GM21723 (cell line): ENCODE results near the gene DHRS7C.

Experiments used
- ATAC-seq: cut with Tn5 transposase; IDR thresholded peaks from one replicate; pipeline ENCODE4 v1.9.1; 2021; ENCODE audit warnings: mild to moderate bottlenecking, moderate library complexity; ENCODE audit not compliant: unreplicated experiment

Gene DHRS7C

DNA sequence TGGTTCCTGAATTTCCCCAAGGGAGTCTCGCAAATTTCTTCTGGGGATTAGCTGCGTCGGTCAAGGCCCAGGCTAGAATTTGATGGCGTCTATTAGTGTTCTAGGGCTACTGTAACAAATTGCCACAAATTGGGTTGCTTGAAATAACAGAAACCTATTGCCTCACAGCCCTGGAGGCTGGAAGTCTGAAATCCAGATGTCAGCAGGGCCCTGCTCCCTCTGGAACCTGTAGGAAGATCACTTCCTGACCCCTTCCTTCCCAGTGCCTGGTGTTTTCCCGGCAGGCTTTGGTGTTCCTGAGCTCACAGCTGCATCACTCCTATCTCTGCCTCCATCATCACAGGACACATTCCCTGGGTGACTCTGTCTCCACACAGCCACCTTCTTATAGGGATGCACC lies 24.4 kb downstream of the DHRS7C start:
- ATAC-seq = no peak

DNA sequence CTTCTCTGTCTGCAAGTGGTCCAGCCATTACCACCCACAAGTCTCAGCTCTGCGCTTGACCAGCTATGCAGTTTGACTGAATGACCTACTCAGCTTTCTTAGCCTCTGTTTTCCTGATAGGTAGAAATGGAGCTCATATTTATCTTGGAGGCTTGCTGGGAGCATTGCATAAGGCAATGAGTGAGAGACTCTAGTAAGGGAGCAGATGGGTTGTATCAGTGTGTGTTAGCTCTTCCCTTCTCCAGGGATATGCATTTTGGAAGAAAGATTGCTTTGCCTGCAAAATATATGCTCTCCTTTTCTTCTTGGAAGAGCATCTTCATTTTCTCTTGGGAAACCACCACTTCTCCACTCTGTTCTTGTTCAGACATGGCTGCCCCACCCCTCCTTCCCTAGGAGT lies 26.1 kb downstream of the DHRS7C start:
- ATAC-seq = no peak

DNA sequence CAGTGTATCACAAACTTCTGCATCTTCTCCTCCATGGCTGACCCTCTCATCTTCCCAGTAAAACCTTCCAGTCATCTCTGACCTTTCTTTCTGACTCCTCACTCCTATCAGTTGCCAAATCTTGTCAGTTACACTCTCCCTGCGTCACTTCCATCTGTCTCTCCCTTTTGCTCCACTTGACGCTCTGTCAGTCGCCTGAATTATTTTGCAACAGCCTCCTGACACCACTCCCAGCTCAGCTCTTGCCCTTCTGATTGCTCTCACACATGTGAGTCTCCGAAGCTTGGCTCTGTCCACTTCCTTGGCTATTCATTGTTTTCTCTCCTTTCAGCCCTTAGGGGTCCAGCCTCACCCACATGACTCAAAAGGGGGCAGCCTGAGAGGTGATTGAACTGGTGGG lies 27.7 kb downstream of the DHRS7C start:
- no peak for ATAC-seq

DNA sequence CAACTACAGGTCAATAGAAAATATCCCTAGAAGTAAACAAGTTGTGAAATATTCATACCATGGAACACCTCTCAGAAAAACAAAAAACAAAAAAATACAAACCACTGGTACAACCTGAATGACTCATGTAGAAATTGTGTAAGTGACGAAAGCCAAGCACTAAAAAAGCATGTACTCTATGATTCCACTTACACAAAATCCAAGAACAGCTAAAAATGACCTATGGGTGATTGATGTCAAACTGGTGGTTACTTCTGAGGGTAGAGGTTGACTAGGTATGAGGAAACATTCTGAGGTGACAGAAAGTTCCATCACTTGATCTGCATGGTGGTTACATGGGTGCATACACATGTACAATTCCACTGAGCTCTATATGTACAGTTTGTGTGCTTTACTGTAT lies 31.1 kb downstream of the DHRS7C start:
- no peak for ATAC-seq

DNA sequence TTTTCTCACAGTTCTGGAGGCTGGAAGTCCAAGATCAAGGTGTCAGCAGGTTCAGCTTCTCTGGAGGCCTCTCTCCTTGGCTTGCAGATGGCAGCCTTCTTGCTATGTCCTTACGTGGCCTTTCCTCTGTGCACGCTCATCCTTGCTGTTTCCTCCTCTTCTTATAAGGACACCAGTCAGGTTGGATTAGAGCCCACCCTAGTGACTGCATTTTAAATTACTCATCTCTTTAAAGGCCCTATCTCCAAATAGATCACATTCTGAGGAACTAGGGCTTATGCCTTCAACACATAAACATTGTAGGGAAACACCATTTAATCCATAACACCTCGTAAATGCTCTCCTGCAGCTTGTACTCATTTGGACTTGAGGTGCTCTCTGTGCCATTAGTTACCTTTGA lies 36.3 kb downstream of the DHRS7C start:
- no peak for ATAC-seq

DNA sequence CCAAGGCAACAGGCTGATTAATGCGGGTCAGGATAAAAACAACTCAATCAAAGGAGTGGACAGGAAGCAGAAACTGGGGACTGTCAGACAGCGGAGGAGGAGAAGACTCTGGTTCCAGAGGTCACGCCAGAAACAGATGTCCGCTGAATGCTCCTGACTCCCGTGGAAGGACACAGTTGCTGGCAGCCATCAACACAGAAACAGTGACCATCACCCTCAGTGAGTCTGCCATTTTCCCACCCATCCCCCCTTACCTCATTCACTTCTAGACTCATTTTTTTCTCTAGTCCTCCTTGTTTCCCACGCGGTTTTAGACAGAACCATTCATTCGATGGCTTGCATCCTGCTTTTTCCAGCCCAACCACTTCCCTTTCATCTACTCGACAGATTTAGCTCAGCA lies 40.9 kb downstream of the DHRS7C start:
- ATAC-seq = no peak

DNA sequence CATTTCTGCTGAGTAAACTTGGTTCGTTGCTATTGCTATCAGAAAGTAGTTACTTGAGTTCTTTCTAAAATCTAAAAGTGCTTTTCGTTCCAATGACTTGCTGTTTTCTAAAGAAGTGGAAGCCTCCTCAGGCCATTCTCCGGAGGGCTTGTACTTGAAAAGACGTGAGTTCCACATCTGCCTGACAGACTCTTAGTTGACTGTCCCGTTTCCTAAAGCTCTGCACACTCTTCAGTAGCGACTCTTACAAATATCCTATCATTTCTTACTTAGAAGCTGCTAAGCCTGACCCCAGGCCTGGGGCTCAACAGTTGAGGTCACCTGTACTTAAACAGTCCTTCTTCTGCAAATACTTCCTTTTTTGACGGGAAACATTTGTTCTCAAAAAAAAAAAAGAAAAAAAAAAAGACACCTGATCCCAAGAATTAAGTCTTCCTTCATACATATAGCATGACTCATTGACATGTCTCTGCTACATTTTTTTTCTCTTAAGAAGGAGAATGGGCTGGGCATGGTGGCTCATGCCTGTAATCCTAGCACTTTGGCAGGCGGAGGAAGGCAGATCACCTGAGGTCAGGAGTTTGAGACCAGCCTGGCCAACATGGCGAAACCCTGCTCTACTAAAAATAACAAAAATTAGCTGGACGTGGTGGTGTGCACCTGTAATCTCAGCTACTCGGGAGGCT lies 61.5 kb downstream of the DHRS7C start:
- ATAC-seq = no peak

DNA sequence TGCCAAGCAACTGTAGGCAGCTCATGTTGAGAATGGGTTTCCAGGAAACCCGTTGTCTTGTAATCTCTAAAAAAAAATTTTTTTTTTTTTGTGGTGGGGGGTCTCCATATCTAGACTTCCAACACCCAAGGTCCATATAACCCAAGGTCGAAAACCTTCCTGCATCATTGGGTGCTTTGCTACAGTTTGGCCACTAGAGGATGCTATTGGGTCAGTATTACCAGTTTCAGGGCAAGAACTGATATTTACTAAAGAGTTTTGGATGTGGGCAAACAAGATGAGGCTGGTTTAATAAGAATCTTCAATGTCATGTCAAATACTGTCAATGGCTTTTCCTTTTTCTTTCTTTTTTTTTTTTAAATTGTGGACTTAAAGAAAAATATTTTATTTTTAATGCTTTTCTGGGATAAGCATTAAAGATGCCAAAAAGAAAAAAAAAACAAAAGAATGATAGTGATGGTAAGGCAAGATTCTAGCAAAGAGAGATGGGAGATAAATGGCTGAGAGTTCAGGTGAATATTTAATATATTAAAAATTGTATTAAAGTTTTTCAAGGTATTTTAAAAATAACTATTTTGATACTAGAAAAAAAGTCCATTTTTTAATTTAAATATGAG lies 62.2 kb downstream of the DHRS7C start:
- no peak for ATAC-seq

DNA sequence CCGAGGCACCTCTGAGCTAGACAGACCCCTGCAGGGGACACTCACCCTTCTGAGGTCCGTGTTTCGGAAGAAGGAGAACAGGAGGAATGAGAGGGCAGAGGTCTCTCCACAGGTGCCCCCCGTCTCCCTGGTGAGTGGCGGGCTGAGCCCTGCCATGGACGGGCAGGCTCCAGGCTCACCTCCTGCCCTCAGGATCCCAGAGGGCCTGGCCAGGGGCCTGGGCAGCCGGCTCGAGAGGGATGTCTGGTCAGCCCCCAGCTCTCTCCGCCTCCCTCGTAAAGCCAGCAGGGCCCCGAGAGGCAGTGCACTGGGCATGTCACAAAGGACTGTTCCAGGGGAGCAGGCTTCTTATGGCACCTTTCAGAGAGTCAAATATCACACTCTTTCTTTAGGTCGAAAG lies 62.8 kb downstream of the DHRS7C start:
- no peak for ATAC-seq

DNA sequence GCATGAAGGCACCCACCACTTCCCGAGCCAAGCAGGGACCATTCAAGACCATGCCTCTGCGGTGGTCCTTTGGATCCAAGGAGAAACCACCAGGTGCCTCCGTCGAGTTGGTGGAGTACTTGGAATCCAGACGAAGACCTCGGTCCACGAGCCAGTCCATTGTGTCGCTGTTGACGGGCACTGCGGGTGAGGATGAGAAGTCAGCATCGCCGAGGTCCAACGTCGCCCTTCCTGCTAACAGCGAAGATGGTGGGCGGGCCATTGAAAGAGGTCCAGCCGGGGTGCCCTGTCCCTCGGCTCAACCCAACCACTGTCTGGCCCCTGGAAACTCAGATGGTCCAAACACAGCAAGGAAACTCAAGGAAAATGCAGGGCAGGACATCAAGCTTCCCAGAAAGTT lies 63.4 kb downstream of the DHRS7C start:
- ATAC-seq = no peak

DNA sequence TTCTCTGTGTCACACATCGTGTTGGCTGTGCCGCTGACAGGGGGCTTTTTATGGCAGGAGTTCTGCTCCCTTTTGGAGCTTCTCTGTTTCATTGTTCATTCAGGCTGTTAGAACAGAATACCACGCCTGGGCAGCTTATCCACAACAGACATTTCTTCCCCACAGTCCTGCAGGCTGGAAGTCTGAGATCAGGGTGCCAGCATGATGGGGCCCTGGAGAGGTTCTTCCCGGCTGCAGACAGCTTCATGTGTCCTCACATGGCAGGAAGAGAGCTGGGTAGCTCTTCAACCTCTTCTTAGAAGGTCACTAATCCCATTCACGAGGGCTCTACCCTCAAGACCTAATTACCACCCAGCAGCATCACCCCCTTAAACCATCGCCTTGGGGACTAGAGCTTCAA lies 65.1 kb downstream of the DHRS7C start:
- no peak for ATAC-seq

DNA sequence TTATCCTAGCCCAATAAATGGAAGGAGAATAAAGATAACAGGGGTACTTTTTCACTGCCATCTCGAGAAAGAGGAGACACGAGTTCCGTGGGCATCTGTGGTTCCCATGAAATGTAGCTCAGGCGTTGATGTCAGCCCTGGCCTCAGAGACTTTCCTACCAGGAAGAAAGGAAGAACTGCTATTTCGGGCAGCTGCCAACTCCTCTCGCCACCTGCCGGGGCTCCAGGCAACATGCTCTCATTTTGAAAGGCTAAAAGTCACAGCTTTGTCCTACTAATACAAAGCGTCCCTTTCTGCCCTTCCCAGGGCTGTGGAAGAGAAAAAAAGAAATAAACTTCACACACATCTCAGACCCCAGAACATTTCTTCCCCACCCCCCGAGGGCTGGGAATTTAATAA lies 65.8 kb downstream of the DHRS7C start:
- no peak for ATAC-seq
